Upper lobe of right lung (tissue), 1 donor: ENCODE data around the gene MTFP1. TPM values are rescaled to one million over a fixed set of nuclear protein-coding genes. Genes with fewer than 3 reads are reported as not detected.
"Not testable (repeated sequence)": the region's sequence is repeated elsewhere in the genome, so short reads cannot be mapped to it uniquely, and the experiment has no call there.

Source experiments
- ATAC-seq: fragments of 200-7000 bp; cut with Tn5 transposase; one replicate; pipeline ENCODE4 v1.9.1; 2020; ENCODE audit warnings: mild to moderate bottlenecking, moderate library complexity
- DNase-seq: peaks from one replicate; pipeline ENCODE4 v3.0.0-alpha.2; 2020
- H3K27ac ChIP-seq: fragments of 200-600 bp; one replicate; pipeline ENCODE4 v1.8.0; 2022
- H3K27me3 ChIP-seq: fragments of 200-600 bp; one replicate; pipeline ENCODE4 v1.8.0; 2022; ENCODE audit warnings: mild to moderate bottlenecking
- H3K36me3 ChIP-seq: fragments of 200-600 bp; one replicate; pipeline ENCODE4 v1.8.0; 2022
- H3K4me1 ChIP-seq: fragments of 200-600 bp; one replicate; pipeline ENCODE4 v1.8.0; 2022
- H3K4me3 ChIP-seq: fragments of 200-600 bp; one replicate; pipeline ENCODE4 v1.8.0; 2022; ENCODE audit warnings: mild to moderate bottlenecking
- H3K9me3 ChIP-seq: fragments of 200-600 bp; one replicate; pipeline ENCODE4 v1.8.0; 2022
- intact Hi-C: fragments of 100-400 bp; cut with DNase I; formaldehyde crosslinking; loops from one replicate; pipeline ENCODE4 v1.11.0; 2022
- total RNA-seq: library from RNA; stranded (reverse); fragmentation: NEBNext Ultra II Directional; extraction: Animal tissue kit (Norgen Biotek cat#: 25700); gene quantifications from one replicate; pipeline ENCODE4 v1.2.1, GENCODE V29; 2021
- TF ChIP-seq, protein P1 (sequence below): fragments of 200-600 bp; IDR thresholded peaks from one replicate; pipeline ENCODE4 v1.8.0; 2022; ENCODE audit warnings: antibody characterized with exemption
- donor health status: DM: no; HTN: yes; CAD: no; lungs with severe emphysema.

The MTFP1 gene
- total RNA-seq, 1 donor from 2014 or later: 11.3 TPM

DNA sequence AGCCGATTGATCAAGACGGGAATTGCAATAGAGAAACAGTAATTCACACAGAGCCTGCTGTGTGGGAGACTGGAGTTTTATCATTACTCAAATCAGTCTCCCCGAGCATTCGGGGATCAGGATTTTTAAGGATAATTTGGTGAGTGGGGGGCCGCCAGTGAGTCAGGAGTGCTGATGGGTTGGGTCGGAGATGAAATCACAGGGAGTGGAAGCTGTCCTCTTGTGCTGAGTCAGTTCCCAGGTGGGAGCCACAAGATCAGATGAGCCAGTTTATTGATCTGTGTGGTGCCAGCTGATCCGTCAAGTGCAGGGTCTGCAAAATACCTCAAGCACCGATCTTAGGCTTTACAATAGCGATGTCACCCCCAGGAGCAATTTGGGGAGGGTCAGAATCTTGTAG is 15.5 kb downstream of the MTFP1 start:
- DNase-seq (no peak), ATAC-seq (no peak)
- Histone ChIP-seq H3K27ac (no peak overlapping the region), H3K27me3 (peaks cover 15% of the 10 kb centered on the region), H3K36me3 (no peaks in the 10 kb centered on the region), H3K9me3 (no peaks in the 10 kb centered on the region), H3K4me3 (no peak overlapping the region), H3K4me1 (no peaks in the 10 kb centered on the region)
- intact Hi-C loops: no loop called here
- TF ChIP-seq, protein P1, sequence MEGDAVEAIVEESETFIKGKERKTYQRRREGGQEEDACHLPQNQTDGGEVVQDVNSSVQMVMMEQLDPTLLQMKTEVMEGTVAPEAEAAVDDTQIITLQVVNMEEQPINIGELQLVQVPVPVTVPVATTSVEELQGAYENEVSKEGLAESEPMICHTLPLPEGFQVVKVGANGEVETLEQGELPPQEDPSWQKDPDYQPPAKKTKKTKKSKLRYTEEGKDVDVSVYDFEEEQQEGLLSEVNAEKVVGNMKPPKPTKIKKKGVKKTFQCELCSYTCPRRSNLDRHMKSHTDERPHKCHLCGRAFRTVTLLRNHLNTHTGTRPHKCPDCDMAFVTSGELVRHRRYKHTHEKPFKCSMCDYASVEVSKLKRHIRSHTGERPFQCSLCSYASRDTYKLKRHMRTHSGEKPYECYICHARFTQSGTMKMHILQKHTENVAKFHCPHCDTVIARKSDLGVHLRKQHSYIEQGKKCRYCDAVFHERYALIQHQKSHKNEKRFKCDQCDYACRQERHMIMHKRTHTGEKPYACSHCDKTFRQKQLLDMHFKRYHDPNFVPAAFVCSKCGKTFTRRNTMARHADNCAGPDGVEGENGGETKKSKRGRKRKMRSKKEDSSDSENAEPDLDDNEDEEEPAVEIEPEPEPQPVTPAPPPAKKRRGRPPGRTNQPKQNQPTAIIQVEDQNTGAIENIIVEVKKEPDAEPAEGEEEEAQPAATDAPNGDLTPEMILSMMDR: no peak

DNA sequence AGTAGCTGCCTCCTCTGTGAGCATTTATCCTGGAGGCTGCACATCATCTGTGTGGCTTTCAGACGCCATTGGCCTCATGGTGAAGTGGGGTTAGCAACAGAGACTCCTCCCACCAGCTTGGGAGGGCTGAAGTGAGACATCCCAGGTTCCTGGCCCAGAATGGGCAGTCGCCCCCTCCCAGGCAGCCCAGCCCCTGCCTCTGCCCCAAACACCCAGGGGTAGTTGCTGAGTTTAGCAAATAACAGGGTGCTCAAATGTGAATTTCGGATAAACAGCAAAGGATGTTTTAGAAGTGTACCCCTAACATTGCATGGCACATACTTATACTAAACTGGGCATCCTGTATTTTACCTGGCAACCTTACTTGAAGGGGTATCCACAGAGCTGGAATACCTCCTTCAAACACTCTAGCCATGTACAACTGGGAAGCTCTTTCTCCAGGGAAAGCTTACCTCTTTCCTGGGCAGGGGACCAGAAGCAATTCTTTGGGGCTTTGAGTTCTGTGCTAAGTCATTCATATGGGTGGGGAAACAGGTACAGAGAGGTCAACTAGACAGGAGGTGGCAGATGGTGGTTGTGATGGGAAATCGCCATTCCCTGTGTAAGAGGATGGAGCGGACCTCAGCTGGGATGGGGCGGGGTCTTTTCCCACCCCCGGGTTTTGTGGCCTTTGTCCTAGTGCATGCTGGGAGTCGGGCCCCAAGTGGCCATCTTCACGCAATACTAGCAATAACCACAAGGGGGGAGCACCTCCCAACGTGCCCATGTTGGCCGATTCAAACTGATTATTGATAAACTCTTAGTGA is 19.3 kb downstream of the MTFP1 start:
- H3K4me3 ChIP-seq: no peak overlapping the region
- intact Hi-C loops: no loop called here
- no peak overlapping the region for H3K27ac ChIP-seq
- TF ChIP-seq, protein P1: peak; percentile 73
- no peaks in the 10 kb centered on the region for H3K4me1 ChIP-seq
- ATAC-seq (peak; percentile 90), DNase-seq (no peak)
- H3K9me3 ChIP-seq: no peaks in the 10 kb centered on the region
- H3K27me3 ChIP-seq: peaks cover 9% of the 10 kb centered on the region
- H3K36me3 ChIP-seq: no peaks in the 10 kb centered on the region

DNA sequence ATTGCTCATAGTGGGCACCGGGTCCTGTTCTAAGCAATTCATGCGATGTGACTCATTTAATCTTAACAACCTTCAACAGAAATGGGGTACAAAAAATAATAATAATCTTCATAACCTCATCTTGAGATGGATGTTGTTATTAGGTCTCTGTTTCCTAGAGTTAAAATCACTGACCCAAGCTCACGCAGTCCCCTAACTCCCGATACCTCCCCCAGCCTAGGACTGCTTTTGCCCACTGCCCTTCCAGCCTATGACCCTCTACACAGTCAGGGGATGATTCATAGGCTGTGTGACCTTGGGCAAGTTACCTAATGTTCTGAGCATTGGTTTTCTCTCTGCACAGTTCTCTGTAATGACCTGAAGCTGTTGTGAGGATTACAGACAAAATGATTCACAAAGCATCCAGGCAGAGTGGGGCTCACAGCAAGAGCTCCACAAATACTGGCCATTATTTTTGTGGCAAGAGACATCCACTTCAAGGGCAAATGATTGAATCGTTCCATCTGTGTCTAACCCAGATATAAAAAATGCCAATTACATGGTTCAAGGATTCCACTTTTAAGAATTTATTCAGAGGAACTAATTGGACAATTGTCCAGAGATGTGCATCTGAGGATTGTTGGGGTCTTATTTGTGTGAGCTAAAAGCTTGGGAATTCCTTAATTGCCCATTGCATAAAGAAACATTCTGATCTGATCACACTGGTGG is 20.0 kb downstream of the MTFP1 start:
- intact Hi-C loops: no loop called here

DNA sequence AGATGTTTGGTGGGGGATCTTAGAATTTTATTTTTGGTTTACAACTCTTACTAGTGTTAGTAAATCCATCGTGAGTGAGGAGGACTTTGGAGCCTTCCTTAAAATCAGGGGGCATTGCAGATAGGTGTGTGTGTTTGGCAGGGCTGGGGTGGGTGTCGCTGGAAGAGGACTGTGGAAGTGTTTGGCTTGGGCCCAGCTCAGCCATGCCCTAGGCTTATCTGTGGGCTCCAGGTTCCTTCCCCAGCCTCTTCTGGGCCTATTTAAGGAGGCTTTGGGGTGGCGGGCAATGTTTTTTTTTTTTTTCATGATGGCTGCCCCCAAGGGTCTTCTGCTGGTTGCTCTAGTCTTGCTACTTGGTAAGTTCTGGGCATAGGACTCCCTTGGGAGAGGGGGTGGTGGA is 22.1 kb downstream of the MTFP1 start:
- Histone ChIP-seq H3K4me1 (no peaks in the 10 kb centered on the region), H3K9me3 (no peaks in the 10 kb centered on the region), H3K27me3 (peaks cover 6% of the 10 kb centered on the region), H3K36me3 (no peaks in the 10 kb centered on the region), H3K4me3 (no peak overlapping the region), H3K27ac (no peak overlapping the region)
- DNase-seq (no peak), ATAC-seq (no peak)
- intact Hi-C loops: no loop called here
- TF ChIP-seq, protein P1: no peak

More for the DNA sequence above, 20.0 kb downstream of the MTFP1 start:
- Histone ChIP-seq H3K4me3 (no peak overlapping the region), H3K4me1 (no peaks in the 10 kb centered on the region), H3K36me3 (no peaks in the 10 kb centered on the region), H3K9me3 (no peaks in the 10 kb centered on the region), H3K27ac (no peak overlapping the region), H3K27me3 (peaks cover 6% of the 10 kb centered on the region)
- TF ChIP-seq, protein P1: no peak
- DNase-seq: no peak
- no peak for ATAC-seq

DNA sequence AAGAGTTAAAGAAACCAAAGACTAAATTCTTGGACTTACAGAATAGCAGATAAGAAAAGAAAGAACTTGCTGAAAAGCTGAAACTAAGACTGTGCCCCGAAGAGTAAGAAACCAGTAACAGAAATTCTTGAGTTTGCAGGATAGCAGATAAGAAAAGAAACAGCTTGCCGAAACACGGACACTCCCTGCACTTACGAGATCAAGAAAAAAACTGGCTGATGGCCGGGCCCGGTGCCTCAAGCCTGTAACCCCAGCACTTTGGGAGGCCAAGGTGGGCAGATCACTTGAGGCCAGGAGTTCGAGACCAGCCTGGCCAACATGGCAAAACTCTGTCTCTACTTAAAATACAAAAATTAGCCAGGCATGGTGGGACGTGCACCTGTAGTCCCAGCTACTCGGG is 25.9 kb downstream of the MTFP1 start:
- H3K4me1 ChIP-seq, H3K4me3 ChIP-seq, ATAC-seq, intact Hi-C loops, H3K27me3 ChIP-seq, H3K36me3 ChIP-seq, H3K9me3 ChIP-seq, DNase-seq, H3K27ac ChIP-seq: not testable (repeated sequence)

DNA sequence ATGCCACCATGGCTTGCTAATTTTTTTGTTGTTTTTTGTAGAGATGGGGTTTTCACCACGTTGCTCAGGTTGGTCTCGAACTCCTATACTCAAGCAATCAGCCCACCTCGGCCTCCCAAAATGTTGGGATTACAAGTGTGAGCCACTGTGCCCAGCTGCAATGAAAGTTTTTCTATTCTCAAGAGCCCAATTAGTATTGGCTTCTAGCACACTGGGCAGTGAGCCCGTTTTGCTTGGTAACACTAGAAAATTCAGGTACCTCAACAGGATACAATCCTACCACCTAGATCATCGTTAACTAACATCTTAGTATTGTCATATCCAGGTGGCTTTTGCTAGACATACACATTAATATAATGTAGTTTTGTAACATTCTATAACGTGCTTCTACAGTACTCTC is 27.3 kb downstream of the MTFP1 start:
- Histone ChIP-seq H3K36me3 (no peaks in the 10 kb centered on the region), H3K27ac (no peak overlapping the region), H3K4me3 (no peak overlapping the region), H3K27me3 (no peaks in the 10 kb centered on the region), H3K9me3 (no peaks in the 10 kb centered on the region), H3K4me1 (no peaks in the 10 kb centered on the region)
- intact Hi-C loops: no loop called here
- no peak for ATAC-seq
- TF ChIP-seq, protein P1: no peak
- DNase-seq: no peak
